GM19023 (cell line): ENCODE measurements around the gene AMBRA1.
A peak's percentile ranks its signal among the peaks of the same experiment; 100 is the strongest.

ENCODE experiments used
- ATAC-seq: cut with Tn5 transposase; IDR thresholded peaks from one replicate; pipeline ENCODE4 v1.9.1; 2021; ENCODE audit warnings: mild to moderate bottlenecking, moderate library complexity; ENCODE audit not compliant: unreplicated experiment

Gene AMBRA1

GRCh38 chr11:46617134-46617971 is 23.5 kb upstream of the AMBRA1 start, which contains the start of the genes ATG13 and HARBI1:
Gene ATG13, plus strand, starts transcription at chr11:46617553. Its CDS starts 26,739 bp downstream, at chr11:46644292.
Gene HARBI1, minus strand, starts transcription at chr11:46617227. Its CDS starts 990 bp downstream, at chr11:46616237.
- ATAC-seq: peak; percentile 97

GRCh38 chr11:46616551-46617133 is 22.8 kb upstream of the AMBRA1 start:
- ATAC-seq: peak; percentile 2

- no peak for ATAC-seq
Measured at GRCh38 chr11:46615756-46616155, 21.9 kb upstream of the AMBRA1 start.

GRCh38 chr11:46612326-46612725 is 18.5 kb upstream of the AMBRA1 start:
- no peak for ATAC-seq

- ATAC-seq: no peak
Measured at GRCh38 chr11:46611526-46612304, 17.9 kb upstream of the AMBRA1 start.

GRCh38 chr11:46609386-46609785 is 15.6 kb upstream of the AMBRA1 start:
- no peak for ATAC-seq

GRCh38 chr11:46607516-46607915 is 13.7 kb upstream of the AMBRA1 start:
- no peak for ATAC-seq

GRCh38 chr11:46604796-46605195 is 11.0 kb upstream of the AMBRA1 start:
- no peak for ATAC-seq

GRCh38 chr11:46603704-46604308 is 10.0 kb upstream of the AMBRA1 start:
- ATAC-seq: no peak

- no peak for ATAC-seq
Measured at GRCh38 chr11:46601129-46601528, 7.3 kb upstream of the AMBRA1 start.

GRCh38 chr11:46600194-46600960 is 6.6 kb upstream of the AMBRA1 start:
- no peak for ATAC-seq

GRCh38 chr11:46599340-46600193 is 5.7 kb upstream of the AMBRA1 start:
- no peak for ATAC-seq

- no peak for ATAC-seq
Measured at GRCh38 chr11:46597609-46598219, 3.9 kb upstream of the AMBRA1 start.

- ATAC-seq: no peak
Measured at GRCh38 chr11:46597155-46597554, 3.3 kb upstream of the AMBRA1 start.

GRCh38 chr11:46594785-46595184 is 962 bp upstream of the AMBRA1 start:
- ATAC-seq: no peak

GRCh38 chr11:46594374-46594700 is 514 bp upstream of the AMBRA1 start:
- no peak for ATAC-seq

GRCh38 chr11:46590740-46591605 is 2.9 kb downstream of the AMBRA1 start:
- no peak for ATAC-seq

- ATAC-seq: no peak
Measured at GRCh38 chr11:46588915-46589314, 4.9 kb downstream of the AMBRA1 start.
